H9 (cell line): ENCODE measurements around the gene SH3BP2. TPM values are rescaled to one million over a fixed set of nuclear protein-coding genes. Genes with fewer than 3 reads are reported as not detected.

Source experiments
- DNase-seq: peaks from one replicate; pipeline ENCODE4 v3.0.0-alpha.2; 2017
- H2AFZ ChIP-seq: one replicate; pipeline ENCODE4 v1.6.1; 2013; ENCODE audit warnings: mild to moderate bottlenecking, low read length, control low read depth, moderate library complexity
- H2AK5ac ChIP-seq: 2 replicates; pipeline ENCODE4 v1.6.1; 2013; ENCODE audit warnings: low read length, control low read depth, mixed read lengths; ENCODE audit not compliant: insufficient read length
- H2BK120ac ChIP-seq: one replicate; pipeline ENCODE4 v1.6.1; 2013; ENCODE audit warnings: low read depth, mild to moderate bottlenecking, low read length, control low read depth, inconsistent platforms; ENCODE audit not compliant: poor library complexity, severe bottlenecking
- H2BK12ac ChIP-seq: 2 replicates; pipeline ENCODE4 v1.6.1; 2013; ENCODE audit warnings: low read length, control low read depth, mixed read lengths, low read depth; ENCODE audit not compliant: insufficient read length
- H2BK15ac ChIP-seq: 2 replicates; pipeline ENCODE4 v1.6.1; 2013; ENCODE audit warnings: low read depth, low read length, control low read depth
- H2BK20ac ChIP-seq: one replicate; pipeline ENCODE4 v1.6.1; 2013; ENCODE audit warnings: low read depth, mild to moderate bottlenecking, low read length, control low read depth, inconsistent platforms; ENCODE audit not compliant: poor library complexity, severe bottlenecking
- H2BK5ac ChIP-seq: 2 replicates; pipeline ENCODE4 v1.6.1; 2013; ENCODE audit warnings: low read length, control low read depth, mixed read lengths; ENCODE audit not compliant: insufficient read length
- H3K14ac ChIP-seq: 2 replicates; pipeline ENCODE4 v1.6.1; 2013; ENCODE audit warnings: low read length, control low read depth; ENCODE audit not compliant: insufficient read depth
- H3K18ac ChIP-seq: 2 replicates; pipeline ENCODE4 v1.6.1; 2013; ENCODE audit warnings: low read depth, mild to moderate bottlenecking, mixed read lengths, low read length, control low read depth; ENCODE audit not compliant: insufficient read length
- H3K23ac ChIP-seq: 2 replicates; pipeline ENCODE4 v1.6.1; 2013; ENCODE audit warnings: low read length, control low read depth, mixed read lengths, low read depth; ENCODE audit not compliant: insufficient read length
- H3K23me2 ChIP-seq: 2 replicates; pipeline ENCODE4 v1.6.1; 2013; ENCODE audit warnings: low read depth, mild to moderate bottlenecking, mixed read lengths, low read length, control low read depth; ENCODE audit not compliant: insufficient read length, poor library complexity, severe bottlenecking
- H3K27ac ChIP-seq: 2 replicates; pipeline ENCODE4 v1.5.1; 2013; ENCODE audit warnings: low read length, control low read depth, mixed read lengths, low read depth; ENCODE audit not compliant: insufficient read length
- H3K27me3 ChIP-seq: 2 replicates; pipeline ENCODE4 v1.6.1; 2013; ENCODE audit warnings: low read length, control low read depth, inconsistent platforms; ENCODE audit not compliant: insufficient read depth
- H3K4ac ChIP-seq: 2 replicates; pipeline ENCODE4 v1.6.1; 2013; ENCODE audit warnings: low read depth, mild to moderate bottlenecking, control low read depth, inconsistent platforms, low read length, moderate library complexity
- H3K4me1 ChIP-seq: 2 replicates; pipeline ENCODE4 v1.6.1; 2013; ENCODE audit warnings: low read length, control low read depth, inconsistent platforms; ENCODE audit not compliant: insufficient read depth
- H3K4me2 ChIP-seq: 2 replicates; pipeline ENCODE4 v1.6.1; 2013; ENCODE audit warnings: low read length, control low read depth, mixed read lengths; ENCODE audit not compliant: insufficient read length, insufficient read depth
- H3K56ac ChIP-seq: 2 replicates; pipeline ENCODE4 v1.6.1; 2013; ENCODE audit warnings: low read depth, mild to moderate bottlenecking, mixed read lengths, low read length, control low read depth; ENCODE audit not compliant: insufficient read length
- H3K79me1 ChIP-seq: 2 replicates; pipeline ENCODE4 v1.6.1; 2013; ENCODE audit warnings: low read depth, mild to moderate bottlenecking, moderate library complexity, low read length, control low read depth, inconsistent platforms; ENCODE audit not compliant: insufficient read depth, poor library complexity, severe bottlenecking
- H3K79me2 ChIP-seq: 2 replicates; pipeline ENCODE4 v1.6.1; 2013; ENCODE audit warnings: low read length, control low read depth, inconsistent platforms; ENCODE audit not compliant: insufficient read depth
- H3K9ac ChIP-seq: 2 replicates; pipeline ENCODE4 v1.6.1; 2013; ENCODE audit warnings: low read length, control low read depth, mixed read lengths; ENCODE audit not compliant: insufficient read length; ENCODE audit errors: extremely low read depth
- H3K9me3 ChIP-seq: one replicate; pipeline ENCODE4 v1.6.1; 2013; ENCODE audit warnings: low read depth, low read length, inconsistent platforms; ENCODE audit not compliant: control insufficient read depth
- H3T11ph ChIP-seq: one replicate; pipeline ENCODE4 v1.6.1; 2013; ENCODE audit warnings: mild to moderate bottlenecking, low read length, control low read depth, inconsistent platforms
- H4K20me1 ChIP-seq: one replicate; pipeline ENCODE4 v1.6.1; 2013; ENCODE audit not compliant: control insufficient read depth, insufficient read length, insufficient read depth
- H4K5ac ChIP-seq: 2 replicates; pipeline ENCODE4 v1.6.1; 2013; ENCODE audit warnings: low read depth, mild to moderate bottlenecking, mixed read lengths, low read length, control low read depth; ENCODE audit not compliant: insufficient read length
- H4K8ac ChIP-seq: replicated peaks from 2 replicates; pipeline ENCODE4 v1.6.1; 2013; ENCODE audit warnings: low read length, control low read depth, mixed read lengths, low read depth; ENCODE audit not compliant: insufficient read length
- H4K91ac ChIP-seq: 2 replicates; pipeline ENCODE4 v1.6.1; 2013; ENCODE audit warnings: low read depth, mild to moderate bottlenecking, moderate library complexity, mixed read lengths, low read length, control low read depth; ENCODE audit not compliant: insufficient read length
- H3K27ac Mint-ChIP-seq, 3 experiments: 2 replicates in 2 of 3; 3 replicates in 1 of 3; pipeline ENCODE4 v1.8.0; 2020 to 2021; ENCODE audit warnings: mixed read lengths in 3 of 3, mild to moderate bottlenecking in 1 of 3, moderate library complexity in 1 of 3
- H3K27me3 Mint-ChIP-seq: 2 replicates; pipeline ENCODE4 v1.8.0; 2021; ENCODE audit warnings: low read depth, mild to moderate bottlenecking, moderate library complexity, mixed read lengths
- H3K36me3 Mint-ChIP-seq, 3 experiments: 2 replicates in 2 of 3; 3 replicates in 1 of 3; pipeline ENCODE4 v1.8.0; 2020 to 2021; ENCODE audit warnings: low read depth in 3 of 3, mixed read lengths in 3 of 3; ENCODE audit not compliant: insufficient read depth in 1 of 3
- H3K4me1 Mint-ChIP-seq, 2 experiments: 2 replicates each; pipeline ENCODE4 v1.8.0; 2020; ENCODE audit warnings: mixed read lengths in 2 of 2
- H3K4me3 Mint-ChIP-seq, 2 experiments: 2 replicates in 1 of 2; 3 replicates in 1 of 2; pipeline ENCODE4 v1.8.0; 2020 to 2021; ENCODE audit warnings: mild to moderate bottlenecking in 2 of 2, mixed read lengths in 2 of 2, moderate library complexity in 1 of 2
- H3K9me3 Mint-ChIP-seq, 2 experiments: 2 replicates in 1 of 2; 3 replicates in 1 of 2; pipeline ENCODE4 v1.8.0; 2020; ENCODE audit warnings: mild to moderate bottlenecking in 2 of 2, mixed read lengths in 2 of 2, moderate library complexity in 1 of 2
- WGBS: extraction: QIAGEN DNeasy Blood & Tissue Kit; methylation state at CpG from one replicate; pipeline ENCODE4 v1.1.7; 2013; ENCODE audit warnings: missing lambda C conversion rate, low lambda C conversion rate, mixed read lengths; ENCODE audit not compliant: insufficient read length; ENCODE audit errors: extremely low coverage; 5-methylcytosine and 5-hydroxymethylcytosine counted together
- total RNA-seq: library from RNA; stranded (reverse); gene quantifications from 2 replicates; pipeline ENCODE4 v1.2.1, GENCODE V29; 2021
- TF ChIP-seq, protein P1 (sequence below): fragments of 200-600 bp; sonication (generic); conservative IDR thresholded peaks from 3 replicates; pipeline ENCODE4 v1.8.0; 2021; ENCODE audit warnings: antibody characterized with exemption, mild to moderate bottlenecking

SH3BP2 gene
- total RNA-seq, 1 experiment from 2014 or later: 37.6 TPM

DNA sequence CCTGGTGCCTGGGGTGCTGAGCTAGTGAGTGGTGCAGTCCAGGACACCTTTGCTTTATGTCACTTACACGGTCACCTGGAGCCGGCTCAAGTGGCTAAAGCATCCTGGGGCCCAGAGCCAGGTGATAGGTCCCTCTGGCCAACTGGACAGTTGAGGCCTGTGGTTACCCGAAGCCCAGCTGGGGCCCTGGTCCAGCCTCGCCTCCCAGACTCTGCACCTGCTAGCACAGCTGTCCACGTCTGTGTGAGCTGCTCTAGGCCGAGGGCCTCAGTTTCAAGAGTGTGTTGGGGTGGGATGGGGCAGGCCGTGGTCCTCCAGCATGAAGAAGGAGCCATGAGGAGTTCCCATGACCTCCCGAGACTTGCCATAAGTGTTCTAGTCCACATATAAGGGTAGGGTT lies 43.1 kb downstream of the SH3BP2 start:
- Mint-ChIP-seq H3K27ac (no peak overlapping the region), H3K4me1 (peaks cover 15 to 20% of the 10 kb centered on the region in 2 experiments), H3K36me3 (peaks cover 2 to 31% (median 29%) of the 10 kb centered on the region in 3 experiments), H3K4me3 (no peak overlapping the region), H3K9me3 (peaks cover 5 to 8% of the 10 kb centered on the region in 2 experiments; a peak in 3 of 5 replicates), H3K27me3 (no peaks in the 10 kb centered on the region)
- Histone ChIP-seq H2BK20ac (no peak overlapping the region), H4K20me1 (peaks cover 2% of the 10 kb centered on the region), H3K4ac (no peak overlapping the region), H3K9me3 (no peaks in the 10 kb centered on the region), H3T11ph (no peak overlapping the region), H3K14ac (no peak overlapping the region), H3K27ac (no peak overlapping the region), H2AK5ac (no peak overlapping the region), H4K91ac (no peak overlapping the region), H2BK5ac (no peak overlapping the region), H3K56ac (no peak overlapping the region), H2BK120ac (no peak overlapping the region), H2BK12ac (no peak overlapping the region), H3K23ac (no peak overlapping the region), H2BK15ac (no peak overlapping the region), H3K4me1 (no peaks in the 10 kb centered on the region; the same call in 1 of the 2 replicates), H3K4me2 (no peak overlapping the region), H3K27me3 (no peaks in the 10 kb centered on the region), H2AFZ (no peak overlapping the region), H3K79me2 (no peaks in the 10 kb centered on the region), H4K5ac (no peak overlapping the region), H3K9ac (no peak overlapping the region), H3K18ac (no peak overlapping the region), H4K8ac (no peak overlapping the region), H3K23me2 (no peaks in the 10 kb centered on the region), H3K79me1 (no peaks in the 10 kb centered on the region)
- TF ChIP-seq, protein P1, sequence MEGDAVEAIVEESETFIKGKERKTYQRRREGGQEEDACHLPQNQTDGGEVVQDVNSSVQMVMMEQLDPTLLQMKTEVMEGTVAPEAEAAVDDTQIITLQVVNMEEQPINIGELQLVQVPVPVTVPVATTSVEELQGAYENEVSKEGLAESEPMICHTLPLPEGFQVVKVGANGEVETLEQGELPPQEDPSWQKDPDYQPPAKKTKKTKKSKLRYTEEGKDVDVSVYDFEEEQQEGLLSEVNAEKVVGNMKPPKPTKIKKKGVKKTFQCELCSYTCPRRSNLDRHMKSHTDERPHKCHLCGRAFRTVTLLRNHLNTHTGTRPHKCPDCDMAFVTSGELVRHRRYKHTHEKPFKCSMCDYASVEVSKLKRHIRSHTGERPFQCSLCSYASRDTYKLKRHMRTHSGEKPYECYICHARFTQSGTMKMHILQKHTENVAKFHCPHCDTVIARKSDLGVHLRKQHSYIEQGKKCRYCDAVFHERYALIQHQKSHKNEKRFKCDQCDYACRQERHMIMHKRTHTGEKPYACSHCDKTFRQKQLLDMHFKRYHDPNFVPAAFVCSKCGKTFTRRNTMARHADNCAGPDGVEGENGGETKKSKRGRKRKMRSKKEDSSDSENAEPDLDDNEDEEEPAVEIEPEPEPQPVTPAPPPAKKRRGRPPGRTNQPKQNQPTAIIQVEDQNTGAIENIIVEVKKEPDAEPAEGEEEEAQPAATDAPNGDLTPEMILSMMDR: no peak
- no CpG with 5 or more reads among the region's 8 CpGs for WGBS
- DNase-seq: no peak
